Left ventricle myocardium inferior (tissue), 1 donor: ENCODE measurements around the gene MDH1B. TPM values are rescaled to one million over a fixed set of nuclear protein-coding genes. Genes with fewer than 3 reads are reported as not detected.
A peak's percentile ranks its signal among the peaks of the same experiment; 100 is the strongest.

ENCODE experiments used
- DNase-seq: peaks from one replicate; pipeline ENCODE4 v3.0.0-alpha.2; 2020
- H3K27ac ChIP-seq: fragments of 200-600 bp; replicated peaks from 2 replicates; pipeline ENCODE4 v1.8.0; 2021
- H3K27me3 ChIP-seq: fragments of 200-600 bp; 2 replicates; pipeline ENCODE4 v1.8.0; 2021; ENCODE audit warnings: low read depth
- H3K36me3 ChIP-seq: fragments of 200-600 bp; 2 replicates; pipeline ENCODE4 v1.8.0; 2021
- H3K4me1 ChIP-seq: fragments of 200-600 bp; 2 replicates; pipeline ENCODE4 v1.8.0; 2021
- H3K4me3 ChIP-seq: fragments of 200-600 bp; 2 replicates; pipeline ENCODE4 v1.8.0; 2021; ENCODE audit warnings: mild to moderate bottlenecking, moderate library complexity
- H3K9me3 ChIP-seq: fragments of 200-600 bp; replicated peaks from 2 replicates; pipeline ENCODE4 v1.8.0; 2021
- intact Hi-C: fragments of 100-400 bp; cut with micrococcal nuclease; formaldehyde crosslinking; loops from one replicate; pipeline ENCODE4 v1.11.0; 2022
- total RNA-seq: library from RNA; stranded (reverse); fragmentation: NEBNext Ultra II Directional; extraction: Animal tissue kit (Norgen Biotek cat#: 25700); gene quantifications from one replicate; pipeline ENCODE4 v1.2.1, GENCODE V29; 2021
- TF ChIP-seq, protein P1 (sequence below): fragments of 200-600 bp; IDR thresholded peaks from 2 replicates; pipeline ENCODE4 v1.8.0; 2021; ENCODE audit warnings: antibody characterized with exemption, mild to moderate bottlenecking, borderline replicate concordance
- donor health status: DM: no; HTN: yes; CAD: no; lungs with severe emphysema.

The MDH1B gene
- total RNA-seq, 1 donor from 2014 or later, result 0.69 TPM

DNA sequence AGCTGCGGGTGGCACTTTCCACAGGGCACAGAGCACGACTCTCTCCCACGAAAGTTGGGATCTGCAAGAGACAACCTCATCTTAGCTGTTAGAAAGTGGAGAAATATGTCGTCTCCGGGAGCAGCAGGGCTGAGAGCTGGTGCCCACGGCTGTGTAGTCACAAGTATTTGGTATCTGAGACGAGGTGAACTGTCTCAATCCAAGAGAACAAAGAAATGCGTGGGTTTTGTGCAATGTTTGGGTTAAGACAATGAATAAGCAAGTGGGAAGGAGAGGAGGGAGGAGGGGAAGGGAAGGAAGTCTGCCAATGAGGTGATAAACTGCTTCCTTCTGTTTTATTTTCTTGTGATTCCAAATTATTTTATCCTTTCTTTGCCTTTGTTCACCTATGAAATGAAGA is 65.0 kb downstream of the MDH1B start:
- Histone ChIP-seq H3K36me3 (no peaks in the 10 kb centered on the region), H3K9me3 (no peaks in the 10 kb centered on the region), H3K27me3 (peaks cover 30% of the 10 kb centered on the region), H3K27ac (no peak overlapping the region), H3K4me3 (no peak overlapping the region), H3K4me1 (no peaks in the 10 kb centered on the region)
- intact Hi-C loops, result no loop called here
- TF ChIP-seq, protein P1, sequence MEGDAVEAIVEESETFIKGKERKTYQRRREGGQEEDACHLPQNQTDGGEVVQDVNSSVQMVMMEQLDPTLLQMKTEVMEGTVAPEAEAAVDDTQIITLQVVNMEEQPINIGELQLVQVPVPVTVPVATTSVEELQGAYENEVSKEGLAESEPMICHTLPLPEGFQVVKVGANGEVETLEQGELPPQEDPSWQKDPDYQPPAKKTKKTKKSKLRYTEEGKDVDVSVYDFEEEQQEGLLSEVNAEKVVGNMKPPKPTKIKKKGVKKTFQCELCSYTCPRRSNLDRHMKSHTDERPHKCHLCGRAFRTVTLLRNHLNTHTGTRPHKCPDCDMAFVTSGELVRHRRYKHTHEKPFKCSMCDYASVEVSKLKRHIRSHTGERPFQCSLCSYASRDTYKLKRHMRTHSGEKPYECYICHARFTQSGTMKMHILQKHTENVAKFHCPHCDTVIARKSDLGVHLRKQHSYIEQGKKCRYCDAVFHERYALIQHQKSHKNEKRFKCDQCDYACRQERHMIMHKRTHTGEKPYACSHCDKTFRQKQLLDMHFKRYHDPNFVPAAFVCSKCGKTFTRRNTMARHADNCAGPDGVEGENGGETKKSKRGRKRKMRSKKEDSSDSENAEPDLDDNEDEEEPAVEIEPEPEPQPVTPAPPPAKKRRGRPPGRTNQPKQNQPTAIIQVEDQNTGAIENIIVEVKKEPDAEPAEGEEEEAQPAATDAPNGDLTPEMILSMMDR, result no peak
- no peak for DNase-seq

DNA sequence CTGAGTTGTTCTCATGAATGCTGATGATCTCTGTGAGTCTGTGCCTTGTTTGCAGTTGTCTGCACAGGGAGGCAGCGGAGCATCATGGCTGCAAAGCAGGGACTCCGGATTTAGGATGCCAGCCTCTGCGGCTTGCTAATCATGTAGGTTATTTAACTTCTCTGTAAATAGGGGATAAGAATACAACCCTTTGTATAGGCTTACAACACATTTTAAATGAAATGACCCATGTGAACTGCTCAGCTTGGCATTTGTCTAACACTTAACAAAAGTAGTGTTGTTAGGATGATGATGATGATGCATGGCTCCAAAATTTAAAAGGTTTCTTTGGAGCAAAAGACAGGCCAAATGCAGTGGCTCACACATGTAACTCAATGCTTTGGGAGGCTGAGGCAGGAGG is 66.3 kb downstream of the MDH1B start:
- Histone ChIP-seq H3K36me3 (no peaks in the 10 kb centered on the region), H3K4me3 (no peak overlapping the region), H3K4me1 (no peaks in the 10 kb centered on the region), H3K27me3 (peaks cover 30% of the 10 kb centered on the region), H3K9me3 (no peaks in the 10 kb centered on the region), H3K27ac (no peak overlapping the region)
- no peak for DNase-seq
- intact Hi-C loops, result loop anchor here (10.0 kb wide), 1 partner anchor 786 kb away; no protein-coding TSS in a partner anchor
- TF ChIP-seq, protein P1, result no peak

DNA sequence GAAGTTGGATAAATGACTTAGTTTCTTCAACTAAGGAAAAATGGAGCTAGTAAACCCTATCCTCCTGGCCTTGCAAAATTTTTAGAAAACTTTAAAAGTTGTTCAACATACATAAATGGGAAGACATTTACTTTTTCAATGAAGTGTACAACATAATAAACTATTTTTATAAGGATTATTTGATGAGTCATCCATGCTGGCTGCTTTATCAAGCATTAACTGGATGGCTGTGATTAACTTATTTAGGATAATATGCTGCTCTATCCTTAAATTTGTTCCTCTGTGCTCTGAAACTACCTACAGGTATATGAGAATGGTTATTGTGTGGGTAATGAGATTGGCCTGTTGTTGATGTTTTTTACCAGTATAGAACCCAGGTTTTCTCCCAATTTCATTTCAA is 68.2 kb downstream of the MDH1B start:
- no peaks in the 10 kb centered on the region for H3K4me1 ChIP-seq
- DNase-seq, result no peak
- H3K9me3 ChIP-seq, result no peaks in the 10 kb centered on the region
- H3K36me3 ChIP-seq, result no peaks in the 10 kb centered on the region
- no peak overlapping the region for H3K27ac ChIP-seq
- TF ChIP-seq, protein P1, result no peak
- intact Hi-C loops, result loop anchor here (10.0 kb wide), 1 partner anchor 788 kb away; no protein-coding TSS in a partner anchor
- H3K27me3 ChIP-seq, result peaks cover 30% of the 10 kb centered on the region
- H3K4me3 ChIP-seq, result no peak overlapping the region

DNA sequence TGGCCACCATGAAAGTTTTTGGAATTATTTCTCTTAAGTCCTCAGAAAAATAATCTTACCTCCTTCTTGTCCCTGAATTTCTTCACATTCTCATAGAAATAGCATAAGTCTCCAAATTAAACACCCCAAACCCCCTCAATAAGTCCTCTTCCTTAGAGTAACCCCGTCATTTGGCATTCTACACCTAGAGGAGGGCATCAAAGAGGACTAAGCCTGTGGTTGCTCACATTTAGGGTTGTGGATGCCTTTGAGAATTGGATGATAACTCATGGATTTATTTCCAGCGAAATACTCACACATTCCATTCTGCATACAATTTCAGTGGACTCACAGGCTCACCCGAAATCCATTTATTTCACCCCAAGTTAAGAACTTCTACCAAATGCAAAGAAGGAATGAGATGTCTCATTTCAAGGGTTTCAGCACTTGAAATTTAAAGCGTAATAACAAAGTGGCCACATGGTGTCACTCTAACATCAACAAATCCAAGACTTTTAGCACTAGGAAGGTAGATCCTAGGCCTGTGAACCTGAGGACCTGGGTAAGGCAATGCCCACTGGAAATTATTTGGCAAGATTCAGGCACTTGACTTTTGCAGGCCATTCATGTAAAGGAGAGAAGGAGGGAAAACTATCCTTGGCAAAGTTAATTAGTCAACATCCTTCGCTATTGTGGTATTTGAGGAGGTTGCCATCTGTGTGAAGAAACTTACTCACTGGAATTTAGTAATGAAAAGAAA is 71.6 kb downstream of the MDH1B start:
- no peak overlapping the region for H3K4me3 ChIP-seq
- no peaks in the 10 kb centered on the region for H3K9me3 ChIP-seq
- TF ChIP-seq, protein P1, result peak; percentile 70
- no peaks in the 10 kb centered on the region for H3K36me3 ChIP-seq
- intact Hi-C loops, result loop anchor here (5.0 to 10.0 kb wide), 2 partner anchors 89 to 791 kb away; no protein-coding TSS in a partner anchor
- no peak overlapping the region for H3K27ac ChIP-seq
- DNase-seq, result no peak
- H3K4me1 ChIP-seq, result no peaks in the 10 kb centered on the region
- H3K27me3 ChIP-seq, result peaks cover under 1% of the 10 kb centered on the region

DNA sequence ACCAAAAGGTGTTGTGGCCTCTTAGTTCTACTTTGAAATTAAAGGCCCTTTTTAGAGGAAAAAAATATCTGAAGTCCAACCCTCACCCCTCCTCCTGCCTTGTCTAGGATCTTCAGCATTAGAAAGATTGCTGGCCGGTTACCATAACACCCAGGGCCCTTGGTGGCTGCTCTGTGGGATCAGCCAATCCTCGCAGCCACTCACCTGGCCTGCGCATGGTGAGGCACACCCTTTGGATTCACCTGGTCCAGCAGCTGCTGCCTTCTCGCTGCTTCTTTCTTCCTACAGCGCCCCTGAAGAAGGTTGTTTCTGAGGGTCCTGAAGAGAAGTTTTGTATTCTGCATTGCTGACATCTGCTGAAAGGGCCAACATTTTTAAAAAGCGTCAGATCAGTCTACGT is 72.2 kb downstream of the MDH1B start:
- intact Hi-C loops, result loop anchor here (5.0 to 10.0 kb wide), 2 partner anchors 89 to 792 kb away; no protein-coding TSS in a partner anchor
- H3K27ac ChIP-seq, result no peak overlapping the region
- no peaks in the 10 kb centered on the region for H3K27me3 ChIP-seq
- H3K9me3 ChIP-seq, result no peaks in the 10 kb centered on the region
- no peaks in the 10 kb centered on the region for H3K4me1 ChIP-seq
- no peak overlapping the region for H3K4me3 ChIP-seq
- no peaks in the 10 kb centered on the region for H3K36me3 ChIP-seq
- TF ChIP-seq, protein P1, result no peak
- no peak for DNase-seq
